KOPT-K1 (cell line): ENCODE measurements around the gene BRCA1.
"Not testable (repeated sequence)": the region's sequence is repeated elsewhere in the genome, so short reads cannot be mapped to it uniquely, and the experiment has no call there.

ENCODE experiments used
- H3K27ac ChIP-seq: fragments of 200-600 bp; sonication (generic); 2 replicates; pipeline ENCODE4 v1.5.1; 2016; ENCODE audit warnings: antibody characterized with exemption, mild to moderate bottlenecking, low read depth, low read length; ENCODE audit not compliant: poor library complexity, severe bottlenecking
- H3K36me3 ChIP-seq: fragments of 200-600 bp; sonication (generic); 2 replicates; pipeline ENCODE4 v1.5.1; 2017; ENCODE audit warnings: antibody characterized with exemption, mild to moderate bottlenecking, low read length, moderate library complexity; ENCODE audit not compliant: insufficient read depth
- H3K9me3 ChIP-seq: fragments of 200-600 bp; sonication (generic); 2 replicates; pipeline ENCODE4 v1.5.1; 2017; ENCODE audit warnings: antibody characterized with exemption, low read length, mild to moderate bottlenecking; ENCODE audit not compliant: insufficient read depth, poor library complexity, severe bottlenecking

BRCA1 gene

DNA sequence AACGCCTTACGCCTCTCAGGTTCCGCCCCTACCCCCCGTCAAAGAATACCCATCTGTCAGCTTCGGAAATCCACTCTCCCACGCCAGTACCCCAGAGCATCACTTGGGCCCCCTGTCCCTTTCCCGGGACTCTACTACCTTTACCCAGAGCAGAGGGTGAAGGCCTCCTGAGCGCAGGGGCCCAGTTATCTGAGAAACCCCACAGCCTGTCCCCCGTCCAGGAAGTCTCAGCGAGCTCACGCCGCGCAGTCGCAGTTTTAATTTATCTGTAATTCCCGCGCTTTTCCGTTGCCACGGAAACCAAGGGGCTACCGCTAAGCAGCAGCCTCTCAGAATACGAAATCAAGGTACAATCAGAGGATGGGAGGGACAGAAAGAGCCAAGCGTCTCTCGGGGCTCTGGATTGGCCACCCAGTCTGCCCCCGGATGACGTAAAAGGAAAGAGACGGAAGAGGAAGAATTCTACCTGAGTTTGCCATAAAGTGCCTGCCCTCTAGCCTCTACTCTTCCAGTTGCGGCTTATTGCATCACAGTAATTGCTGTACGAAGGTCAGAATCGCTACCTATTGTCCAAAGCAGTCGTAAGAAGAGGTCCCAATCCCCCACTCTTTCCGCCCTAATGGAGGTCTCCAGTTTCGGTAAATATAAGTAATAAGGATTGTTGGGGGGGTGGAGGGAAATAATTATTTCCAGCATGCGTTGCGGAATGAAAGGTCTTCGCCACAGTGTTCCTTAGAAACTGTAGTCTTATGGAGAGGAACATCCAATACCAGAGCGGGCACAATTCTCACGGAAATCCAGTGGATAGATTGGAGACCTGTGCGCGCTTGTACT, at the start of gene BRCA1:
BRCA1 (minus strand) TSS at position 232 of the 834 bp plus-strand sequence. CDS start 1,268 bp downstream, outside the sequence.
- Histone ChIP-seq H3K36me3 (peaks cover 42% of the 10 kb centered on the region), H3K9me3 (no peaks in the 10 kb centered on the region), H3K27ac (peak within 1 kb of the TSS; percentile 81)

- H3K36me3 ChIP-seq: peaks cover 10% of the 10 kb centered on the region
Observed at GRCh38 chr17:43171586-43172487, 46.7 kb upstream of the BRCA1 start.

GRCh38 chr17:43170766-43171585, 45.8 kb upstream of the BRCA1 start, which contains the start of gene NBR1:
Gene NBR1 (plus strand): TSS chr17:43171214. CDS start chr17:43175800, 4,586 bp downstream.
- Histone ChIP-seq H3K9me3 (no peaks in the 10 kb centered on the region), H3K36me3 (0 out of 2 replicates have a peak, but pooled peaks cover 3% of the 10 kb centered on the region), H3K27ac (peak within 1 kb of the TSS; percentile 78)

More at GRCh38 chr17:43171586-43172487, 46.7 kb upstream of the BRCA1 start:
- Histone ChIP-seq H3K9me3 (no peaks in the 10 kb centered on the region), H3K27ac (peak overlapping the region; percentile 78)

DNA sequence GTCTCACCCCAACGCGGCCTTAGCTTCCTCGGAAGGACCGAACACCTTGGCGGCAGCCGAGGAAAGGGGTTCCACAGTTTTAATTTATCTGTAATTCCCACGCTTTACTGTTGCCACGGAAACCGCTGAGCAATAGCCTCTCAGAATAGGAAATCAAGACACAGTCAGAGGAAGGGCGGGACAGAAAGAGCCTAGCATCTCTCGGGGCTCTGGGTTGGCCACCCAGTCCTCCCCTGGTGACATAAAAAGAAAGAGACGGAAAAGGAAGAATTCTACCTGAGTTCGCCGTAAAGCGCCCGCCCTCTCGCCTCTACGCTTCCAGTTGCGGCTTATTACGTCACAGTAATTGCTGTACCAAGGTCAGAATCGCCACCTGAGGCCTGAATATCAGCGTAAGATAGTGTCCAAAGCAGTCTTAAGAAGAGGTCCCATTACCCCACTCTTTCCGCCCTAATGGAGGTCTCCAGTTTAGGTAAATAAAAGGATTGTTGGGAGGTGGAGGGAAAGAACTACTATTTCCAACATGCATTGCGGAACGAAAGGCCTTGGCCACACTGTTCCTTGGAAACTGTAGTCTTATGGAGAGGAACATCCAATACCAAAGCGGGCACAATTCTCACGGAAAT, 45.1 kb upstream of the BRCA1 start:
- Histone ChIP-seq H3K27ac (peak overlapping the region; percentile 78), H3K9me3 (no peaks in the 10 kb centered on the region), H3K36me3 (no peaks in the 10 kb centered on the region)

GRCh38 chr17:43169561-43170139, 44.5 kb upstream of the BRCA1 start:
- no peaks in the 10 kb centered on the region for H3K9me3 ChIP-seq
- H3K27ac ChIP-seq: peak overlapping the region; percentile 78

DNA sequence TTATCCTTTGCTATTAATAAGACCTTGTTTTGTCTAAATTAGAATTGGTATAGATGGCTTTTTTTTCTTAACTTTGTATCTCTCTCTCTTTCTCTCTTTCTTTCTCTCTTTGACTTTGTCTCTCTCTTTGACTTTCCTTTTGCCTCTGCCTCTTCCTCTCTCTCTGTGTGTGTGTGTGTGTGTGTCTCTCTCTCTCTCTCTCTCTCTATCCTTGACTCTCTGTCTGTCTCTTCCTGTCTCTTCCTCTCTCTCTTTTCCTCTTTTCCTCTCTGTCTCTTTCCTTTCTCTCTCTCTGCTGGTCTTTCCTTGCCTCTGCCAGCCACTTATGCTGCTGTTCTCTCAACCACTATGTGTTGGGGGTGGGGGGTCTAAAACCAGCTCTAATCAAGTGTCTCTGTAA, 40.8 kb upstream of the BRCA1 start:
- not testable (repeated sequence) for H3K9me3 ChIP-seq, H3K36me3 ChIP-seq, H3K27ac ChIP-seq

More at GRCh38 chr17:43169561-43170139, 44.5 kb upstream of the BRCA1 start:
- H3K36me3 ChIP-seq: no peaks in the 10 kb centered on the region

- H3K9me3 ChIP-seq, H3K27ac ChIP-seq: not testable (repeated sequence)
- H3K36me3 ChIP-seq: peaks cover 13% of the 10 kb centered on the region; the same call in 1 of the 2 replicates
Observed at GRCh38 chr17:43159957-43160356, 34.8 kb upstream of the BRCA1 start.

DNA sequence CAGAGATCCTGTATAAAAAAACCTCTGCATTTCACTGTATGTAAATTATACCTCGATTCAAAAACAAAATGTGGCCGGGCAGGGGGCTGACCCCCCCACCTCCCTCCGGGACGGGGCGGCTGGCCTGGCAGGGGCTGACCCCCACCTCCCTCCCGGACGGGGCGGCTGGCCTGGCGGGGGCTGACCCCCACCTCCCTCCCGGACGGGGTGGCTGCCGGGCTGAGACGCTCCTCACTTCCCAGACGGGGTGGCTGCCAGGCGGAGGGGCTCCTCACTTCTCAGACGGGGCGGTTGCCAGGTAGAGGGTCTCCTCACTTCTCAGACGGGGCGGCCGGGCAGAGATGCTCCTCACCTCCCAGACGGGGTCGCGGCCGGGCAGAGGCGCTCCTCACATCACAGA, 34.1 kb upstream of the BRCA1 start:
- not testable (repeated sequence) for H3K9me3 ChIP-seq, H3K27ac ChIP-seq
- peaks cover 13% of the 10 kb centered on the region; the same call in 1 of the 2 replicates for H3K36me3 ChIP-seq

DNA sequence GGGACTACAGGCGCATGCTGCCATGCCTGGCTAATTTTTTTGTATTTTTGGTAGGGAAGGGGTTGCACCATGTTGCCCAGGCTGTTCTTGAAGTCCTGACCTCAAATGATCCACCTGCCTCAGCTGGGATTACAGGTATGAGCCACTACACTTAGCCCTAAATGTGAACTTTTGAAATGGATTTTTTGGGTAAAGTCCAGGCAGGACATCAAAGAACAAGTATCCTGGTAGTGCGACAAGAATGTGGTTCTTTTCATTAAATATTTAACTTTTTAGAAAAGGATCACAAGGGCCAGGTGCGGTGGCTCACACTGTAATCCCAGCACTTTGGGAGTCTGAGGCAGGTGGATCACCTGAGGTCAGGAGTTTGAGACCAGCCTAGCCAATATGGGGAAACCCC, 30.5 kb upstream of the BRCA1 start:
- Histone ChIP-seq H3K36me3 (peaks cover 11% of the 10 kb centered on the region; the same call in 1 of the 2 replicates), H3K9me3 (peaks cover 11% of the 10 kb centered on the region), H3K27ac (no peak overlapping the region)

GRCh38 chr17:43153197-43153835, 28.2 kb upstream of the BRCA1 start:
- H3K36me3 ChIP-seq, H3K27ac ChIP-seq: not testable (repeated sequence)
- peaks cover 11% of the 10 kb centered on the region for H3K9me3 ChIP-seq

- Histone ChIP-seq H3K9me3 (peaks cover 11% of the 10 kb centered on the region), H3K27ac (no peak overlapping the region), H3K36me3 (peaks cover 5% of the 10 kb centered on the region; the same call in 1 of the 2 replicates)
Observed at GRCh38 chr17:43151880-43152456, 26.8 kb upstream of the BRCA1 start.

DNA sequence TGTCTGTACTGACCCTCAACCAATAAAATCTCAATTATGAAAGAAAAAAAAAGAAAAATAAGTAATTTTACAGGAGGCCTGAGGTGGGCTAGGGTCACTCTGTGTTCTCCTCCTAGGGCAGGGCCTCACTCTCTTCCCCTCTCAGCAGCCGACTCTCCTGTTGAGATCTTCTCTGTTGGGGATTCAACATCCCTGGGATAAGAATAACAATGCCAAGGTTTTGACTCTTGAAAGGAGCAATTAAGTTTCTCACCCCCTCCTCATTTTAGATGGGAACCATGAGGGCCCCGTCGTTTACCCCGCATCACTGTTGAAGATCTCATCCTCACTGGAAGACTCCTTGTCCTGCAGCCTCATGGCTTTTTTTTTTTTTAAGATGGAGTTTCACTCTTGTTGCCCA, 21.5 kb upstream of the BRCA1 start:
- no peaks in the 10 kb centered on the region for H3K9me3 ChIP-seq
- H3K36me3 ChIP-seq: no peaks in the 10 kb centered on the region; the same call in 1 of the 2 replicates
- H3K27ac ChIP-seq: no peak overlapping the region

DNA sequence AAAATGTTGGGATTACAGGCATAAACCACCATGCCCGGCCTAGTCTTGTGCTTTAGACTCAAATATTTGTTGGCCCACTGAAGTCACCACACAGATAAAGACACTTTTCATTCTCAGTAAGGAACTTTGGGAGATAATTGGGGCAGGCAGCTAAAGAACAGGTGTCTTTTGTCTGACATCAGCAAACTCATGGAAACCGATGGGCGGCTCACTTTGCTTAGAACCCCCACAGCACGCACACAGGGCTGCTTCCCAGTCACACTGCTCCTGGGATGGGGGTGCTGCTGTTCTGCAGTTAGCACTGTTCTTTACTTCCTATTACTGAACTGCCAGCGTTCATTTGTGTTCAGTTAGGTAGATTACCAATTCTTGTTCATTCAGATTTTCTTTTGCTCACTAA, 18.0 kb upstream of the BRCA1 start:
- Histone ChIP-seq H3K36me3 (no peaks in the 10 kb centered on the region; the same call in 1 of the 2 replicates), H3K27ac (no peak overlapping the region), H3K9me3 (no peaks in the 10 kb centered on the region)
